ENCODE results near the gene ZNF445. TPM values are rescaled to one million over a fixed set of nuclear protein-coding genes. Genes with fewer than 3 reads are reported as not detected.
"Not testable (repeated sequence)": the region's sequence is repeated elsewhere in the genome, so short reads cannot be mapped to it uniquely, and the experiment has no call there.

The ZNF445 gene
- total RNA-seq, 1 donor from 2014 or later = 28.3 TPM

DNA sequence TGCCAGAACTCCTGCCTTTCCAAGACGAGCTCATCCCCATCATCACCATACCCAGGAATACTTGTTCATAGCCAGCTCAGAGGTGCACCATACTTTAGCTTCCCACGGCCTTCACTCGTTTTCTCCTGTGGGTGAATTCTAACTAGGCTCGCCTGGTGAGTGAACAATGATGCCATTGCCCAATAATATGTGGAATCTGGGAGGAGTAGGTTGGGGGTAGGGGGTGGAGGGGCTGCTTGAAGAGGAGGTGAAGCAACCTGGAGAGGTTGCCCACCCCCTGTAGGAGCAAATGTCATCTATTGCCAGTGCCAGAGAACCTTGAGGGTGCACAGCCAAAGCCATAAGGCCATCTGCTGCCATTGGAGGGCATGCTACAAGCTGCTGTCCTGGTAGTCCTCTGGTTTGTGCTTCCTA lies 592 bp upstream of the ZNF445 start:
- H3K27me3 ChIP-seq = no peaks in the 10 kb centered on the region
- H2AFZ ChIP-seq (replicated peaks) = peak overlapping the region; percentile 92
- Mint-ChIP-seq H3K27ac (peak overlapping the region; percentile 96), H3K4me1 (peaks cover 20% of the 10 kb centered on the region), H3K4me3 (peak overlapping the region; percentile 95), H3K27me3 (ENCODE audit: insufficient read depth, low read depth) (peaks cover 2% of the 10 kb centered on the region), H3K36me3 (peaks cover 12% of the 10 kb centered on the region), H3K9me3 (peaks cover 3% of the 10 kb centered on the region)
- no peak for DNase-seq (ENCODE audit: low spot score)
- no peaks in the 10 kb centered on the region for H3K9me3 ChIP-seq (ENCODE audit: low read depth)
- H3K4me1 ChIP-seq = peaks cover 8% of the 10 kb centered on the region
- TF ChIP-seq EZH2 (IDR thresholded peaks at IDR 0.05) = no peak
- TF ChIP-seq, protein P1, sequence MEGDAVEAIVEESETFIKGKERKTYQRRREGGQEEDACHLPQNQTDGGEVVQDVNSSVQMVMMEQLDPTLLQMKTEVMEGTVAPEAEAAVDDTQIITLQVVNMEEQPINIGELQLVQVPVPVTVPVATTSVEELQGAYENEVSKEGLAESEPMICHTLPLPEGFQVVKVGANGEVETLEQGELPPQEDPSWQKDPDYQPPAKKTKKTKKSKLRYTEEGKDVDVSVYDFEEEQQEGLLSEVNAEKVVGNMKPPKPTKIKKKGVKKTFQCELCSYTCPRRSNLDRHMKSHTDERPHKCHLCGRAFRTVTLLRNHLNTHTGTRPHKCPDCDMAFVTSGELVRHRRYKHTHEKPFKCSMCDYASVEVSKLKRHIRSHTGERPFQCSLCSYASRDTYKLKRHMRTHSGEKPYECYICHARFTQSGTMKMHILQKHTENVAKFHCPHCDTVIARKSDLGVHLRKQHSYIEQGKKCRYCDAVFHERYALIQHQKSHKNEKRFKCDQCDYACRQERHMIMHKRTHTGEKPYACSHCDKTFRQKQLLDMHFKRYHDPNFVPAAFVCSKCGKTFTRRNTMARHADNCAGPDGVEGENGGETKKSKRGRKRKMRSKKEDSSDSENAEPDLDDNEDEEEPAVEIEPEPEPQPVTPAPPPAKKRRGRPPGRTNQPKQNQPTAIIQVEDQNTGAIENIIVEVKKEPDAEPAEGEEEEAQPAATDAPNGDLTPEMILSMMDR (IDR thresholded peaks at IDR 0.05) = no peak
- no peak for TF ChIP-seq EZH2phosphoT487 (IDR thresholded peaks at IDR 0.05)
- no peak overlapping the region for H3K9ac ChIP-seq
- H3F3A ChIP-seq (ENCODE audit: low read depth) = no peaks in the 10 kb centered on the region
- H3K36me3 ChIP-seq = no peaks in the 10 kb centered on the region
- peaks cover 22% of the 10 kb centered on the region for H4K20me1 ChIP-seq (ENCODE audit: low read depth)
- H3K79me2 ChIP-seq (ENCODE audit: low read depth) = peaks cover 43% of the 10 kb centered on the region
- H3K4me2 ChIP-seq = peak overlapping the region; percentile 97
- peak overlapping the region; percentile 97 for H3K4me3 ChIP-seq
- H3K27ac ChIP-seq = no peak overlapping the region

DNA sequence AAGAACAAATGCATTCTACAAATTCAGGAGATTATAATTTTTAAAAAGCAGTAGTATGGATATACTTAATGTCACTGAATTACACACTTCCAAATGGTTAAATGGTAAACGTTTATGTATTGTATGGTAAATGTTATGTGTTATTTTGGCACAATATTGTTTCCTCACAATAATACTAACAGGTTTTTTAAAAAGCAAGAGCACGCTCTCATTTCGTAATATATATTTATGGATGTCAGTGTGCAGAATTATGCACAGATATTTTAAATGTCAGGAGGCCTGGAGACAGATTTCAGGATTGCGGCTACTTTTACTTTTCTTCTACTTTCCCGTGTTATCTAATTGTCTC lies 533 bp downstream of the ZNF445 start:
- Histone ChIP-seq H2AFZ (replicated peaks) (peak overlapping the region; percentile 92), H3K79me2 (ENCODE audit: low read depth) (peaks cover 54% of the 10 kb centered on the region), H3K9ac (peak overlapping the region; percentile 89), H3F3A (ENCODE audit: low read depth) (no peaks in the 10 kb centered on the region), H3K4me2 (peak overlapping the region; percentile 97), H3K4me3 (peak overlapping the region; percentile 97), H3K9me3 (ENCODE audit: low read depth) (no peaks in the 10 kb centered on the region), H3K36me3 (no peaks in the 10 kb centered on the region), H3K4me1 (peaks cover 8% of the 10 kb centered on the region), H3K27ac (no peak overlapping the region), H3K27me3 (no peaks in the 10 kb centered on the region), H4K20me1 (ENCODE audit: low read depth) (peaks cover 33% of the 10 kb centered on the region)
- no peak for DNase-seq (ENCODE audit: low spot score)
- H3K27ac Mint-ChIP-seq = peak overlapping the region; percentile 47
- peaks cover 23% of the 10 kb centered on the region for H3K4me1 Mint-ChIP-seq
- TF ChIP-seq EZH2phosphoT487 (IDR thresholded peaks at IDR 0.05) (no peak), EZH2 (IDR thresholded peaks at IDR 0.05) (no peak)
- TF ChIP-seq, protein P1 (IDR thresholded peaks at IDR 0.05) = no peak
- H3K4me3 Mint-ChIP-seq = peak overlapping the region; percentile 94
- peaks cover 12% of the 10 kb centered on the region for H3K36me3 Mint-ChIP-seq
- peaks cover 3% of the 10 kb centered on the region for H3K9me3 Mint-ChIP-seq
- peaks cover 2% of the 10 kb centered on the region for H3K27me3 Mint-ChIP-seq (ENCODE audit: insufficient read depth, low read depth)

DNA sequence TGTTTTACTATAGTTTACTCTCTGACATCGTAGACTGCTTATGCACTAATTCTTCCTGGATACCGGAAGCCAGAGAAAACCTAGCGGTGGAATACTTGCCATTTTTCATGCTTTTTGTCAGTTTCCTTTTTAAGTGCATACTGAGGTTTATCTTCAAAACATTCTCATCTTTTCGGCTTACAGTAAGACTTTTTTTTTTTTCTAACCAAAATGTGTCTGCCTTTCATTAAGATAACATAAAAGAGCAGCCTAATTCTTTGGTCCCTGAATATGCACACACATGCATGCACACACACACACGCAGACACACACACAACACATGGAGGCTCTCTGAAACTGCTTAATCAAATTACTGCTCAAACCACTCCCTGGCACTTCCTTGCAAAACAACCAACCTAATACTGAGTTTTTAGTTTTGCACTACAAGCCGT lies 1.3 kb downstream of the ZNF445 start:
- Mint-ChIP-seq H3K27me3 (ENCODE audit: insufficient read depth, low read depth) (peaks cover 2% of the 10 kb centered on the region), H3K4me1 (peaks cover 23% of the 10 kb centered on the region), H3K27ac (peak overlapping the region; percentile 15), H3K9me3 (peaks cover 3% of the 10 kb centered on the region), H3K4me3 (peak overlapping the region; percentile 94), H3K36me3 (peaks cover 10% of the 10 kb centered on the region)
- H3K9ac ChIP-seq = peak overlapping the region; percentile 89
- no peaks in the 10 kb centered on the region for H3K9me3 ChIP-seq (ENCODE audit: low read depth)
- peaks cover 61% of the 10 kb centered on the region for H3K79me2 ChIP-seq (ENCODE audit: low read depth)
- TF ChIP-seq, protein P1 (IDR thresholded peaks at IDR 0.05) = no peak
- TF ChIP-seq EZH2 (IDR thresholded peaks at IDR 0.05) (no peak), EZH2phosphoT487 (IDR thresholded peaks at IDR 0.05) (no peak)
- H3K27me3 ChIP-seq = no peaks in the 10 kb centered on the region
- H4K20me1 ChIP-seq (ENCODE audit: low read depth) = peaks cover 40% of the 10 kb centered on the region
- peak overlapping the region; percentile 97 for H3K4me3 ChIP-seq
- no peak overlapping the region for H2AFZ ChIP-seq (replicated peaks)
- no peak for DNase-seq (ENCODE audit: low spot score)
- H3K4me2 ChIP-seq = peak overlapping the region; percentile 97
- H3K27ac ChIP-seq = no peak overlapping the region
- H3K4me1 ChIP-seq = peaks cover 8% of the 10 kb centered on the region
- no peaks in the 10 kb centered on the region for H3K36me3 ChIP-seq
- H3F3A ChIP-seq (ENCODE audit: low read depth) = no peaks in the 10 kb centered on the region

DNA sequence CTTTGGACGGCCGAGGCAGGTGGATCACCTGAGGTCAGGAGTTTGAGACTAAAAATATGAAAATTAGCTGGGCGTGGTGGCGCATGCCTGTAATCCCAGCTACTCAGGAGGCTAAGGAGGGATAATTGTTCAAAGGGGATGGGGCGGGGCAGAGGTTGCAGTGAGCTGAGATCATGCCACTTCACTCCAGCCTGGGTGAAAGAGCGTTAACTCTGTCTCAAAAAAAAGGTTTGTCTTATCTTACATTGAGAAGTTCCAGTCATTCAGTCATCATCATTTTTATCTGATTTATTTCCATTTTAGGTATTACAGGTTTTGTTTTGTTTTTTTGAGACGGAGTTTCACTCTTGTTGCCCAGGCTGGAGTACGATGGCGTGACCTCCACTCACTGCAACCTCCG lies 2.6 kb downstream of the ZNF445 start:
- H3F3A ChIP-seq (ENCODE audit: low read depth); H2AFZ ChIP-seq (replicated peaks); H3K27me3 Mint-ChIP-seq (ENCODE audit: insufficient read depth, low read depth); H3K4me3 Mint-ChIP-seq; H3K9ac ChIP-seq; H3K9me3 ChIP-seq (ENCODE audit: low read depth); H3K9me3 Mint-ChIP-seq; H3K36me3 ChIP-seq; H3K27me3 ChIP-seq; DNase-seq (ENCODE audit: low spot score); H3K4me1 ChIP-seq; H3K4me2 ChIP-seq; H3K4me3 ChIP-seq; H3K27ac Mint-ChIP-seq; H3K27ac ChIP-seq: not testable (repeated sequence)
- Histone ChIP-seq H4K20me1 (ENCODE audit: low read depth) (peaks cover 50% of the 10 kb centered on the region), H3K79me2 (ENCODE audit: low read depth) (peaks cover 74% of the 10 kb centered on the region)
- Mint-ChIP-seq H3K36me3 (peaks cover 13% of the 10 kb centered on the region), H3K4me1 (peaks cover 23% of the 10 kb centered on the region)

Measured in neural progenitor cell (in vitro differentiated cells).